Endothelial cell of umbilical vein (primary cell): ENCODE measurements around the gene PTPN14. TPM values are rescaled to one million over a fixed set of nuclear protein-coding genes. Genes with fewer than 3 reads are reported as not detected.

ENCODE experiments used
- BruUV-seq: library from RNA; stranded (reverse); fragments of 400-500 nt; replicated peaks from 2 replicates; lab custom pipeline; 2021; lab: Mats Ljungman, UMichigan
- CTCF ChIA-PET: fragments of 300-600, 350-600 bp; sonication (Branson Sonifier 250); formaldehyde crosslinking; loops from one replicate; lab custom pipeline; 2021; ENCODE audit warnings: antibody characterized with exemption, inconsistent platforms; lab: Charles Lee
- POLR2A ChIA-PET: fragments of 300-600, 350-600 bp; sonication (Branson Sonifier 250); formaldehyde crosslinking; loops from one replicate; lab custom pipeline; 2021; ENCODE audit warnings: antibody characterized with exemption, inconsistent platforms; lab: Charles Lee
- DNase-seq: peaks from one replicate; pipeline ENCODE4 v3.0.0-alpha.2; 2011; ENCODE audit warnings: low read depth, low spot score
- FAIRE-seq: peaks from 2 replicates; lab custom pipeline; 2011; peaks lifted over from hg19 to GRCh38; lab: Jason Lieb, UNC
- H2AFZ ChIP-seq: 2 replicates; pipeline ENCODE4 v1.6.0; 2012; ENCODE audit warnings: low read depth, low read length, control low read depth, inconsistent platforms
- H3K27ac ChIP-seq: 2 replicates; pipeline ENCODE4 v1.5.1; 2011; ENCODE audit warnings: low read depth, mild to moderate bottlenecking, control low read depth, low read length, moderate library complexity; ENCODE audit not compliant: insufficient read depth
- H3K27me3 ChIP-seq, 2 experiments: 2 replicates each; pipeline versions ENCODE4 v1.6.0 to v1.6.1; 2011; ENCODE audit warnings: low read length in 2 of 2, mixed read lengths in 1 of 2; ENCODE audit not compliant: control insufficient read depth in 2 of 2, insufficient read depth in 2 of 2
- H3K36me3 ChIP-seq, 2 experiments: 2 replicates in 1 of 2; 3 replicates in 1 of 2; pipeline ENCODE4 v1.5.1; 2011; ENCODE audit warnings: low read length in 2 of 2, mild to moderate bottlenecking in 1 of 2, moderate library complexity in 1 of 2; ENCODE audit not compliant: control insufficient read depth in 2 of 2, insufficient read depth in 2 of 2; ENCODE audit errors: extremely low read depth in 1 of 2
- H3K4me1 ChIP-seq: 3 replicates; pipeline ENCODE4 v1.5.1; 2011; ENCODE audit warnings: mild to moderate bottlenecking, low read length; ENCODE audit not compliant: control insufficient read depth, insufficient read depth; ENCODE audit errors: extremely low read depth
- H3K4me2 ChIP-seq: 2 replicates; pipeline ENCODE4 v1.6.1; 2011; ENCODE audit warnings: low read length, control low read depth, mixed read lengths; ENCODE audit not compliant: insufficient read depth
- H3K4me3 ChIP-seq, 3 experiments: fragments of 200-600 bp in 1 of 3; sonication (generic), shearing (Covaris generic) in 1 of 3; replicated peaks in 1 of 3; 2 replicates each; pipeline ENCODE4 v1.5.1; 2011 to 2016; ENCODE audit warnings: control low read depth in 3 of 3, low read length in 3 of 3, mild to moderate bottlenecking in 2 of 3, inconsistent platforms in 1 of 3, low read depth in 1 of 3, moderate library complexity in 1 of 3; ENCODE audit not compliant: insufficient read depth in 1 of 3
- H3K79me2 ChIP-seq: 2 replicates; pipeline ENCODE4 v1.6.0; 2012; ENCODE audit warnings: low read length, inconsistent platforms; ENCODE audit not compliant: control insufficient read depth, insufficient read depth
- H3K9ac ChIP-seq: replicated peaks from 2 replicates; pipeline ENCODE3; 2011; ENCODE audit warnings: low read length, control low read depth; ENCODE audit not compliant: insufficient read depth; ENCODE audit errors: extremely low read depth
- H3K9me1 ChIP-seq: replicated peaks from 3 replicates; pipeline ENCODE4 v1.6.0; 2011; ENCODE audit warnings: mild to moderate bottlenecking, low read length; ENCODE audit not compliant: control insufficient read depth, insufficient read depth; ENCODE audit errors: extremely low read depth
- H3K9me3 ChIP-seq: replicated peaks from 2 replicates; pipeline ENCODE4 v1.5.1; 2012; ENCODE audit warnings: low read length, inconsistent platforms; ENCODE audit not compliant: control insufficient read depth, insufficient read depth
- H4K20me1 ChIP-seq: replicated peaks from 2 replicates; pipeline ENCODE3; 2011; ENCODE audit warnings: mild to moderate bottlenecking, low read length; ENCODE audit not compliant: control insufficient read depth, insufficient read depth; ENCODE audit errors: extremely low read depth
- CTCF ChIP-seq, 2 donors: IDR thresholded peaks; 1 replicate in 1 of 2; 2 replicates in 1 of 2; pipeline ENCODE4 v1.5.1; 2011; ENCODE audit warnings: low read length in 2 of 2, mild to moderate bottlenecking in 2 of 2, moderate library complexity in 2 of 2, control low read depth in 1 of 2, inconsistent platforms in 1 of 2, low read depth in 1 of 2; ENCODE audit not compliant: insufficient read depth in 1 of 2; ENCODE audit errors: extremely low read depth in 1 of 2
- EZH2 ChIP-seq: IDR thresholded peaks from 2 replicates; pipeline ENCODE4 v1.6.1; 2012; ENCODE audit warnings: borderline replicate concordance, low read depth, mild to moderate bottlenecking, moderate library complexity, low read length, inconsistent platforms; ENCODE audit not compliant: severe bottlenecking
- FOS ChIP-seq: IDR thresholded peaks from 2 replicates; pipeline ENCODE4 v1.6.1; 2011; ENCODE audit warnings: mild to moderate bottlenecking, low read length, moderate library complexity, borderline replicate concordance; ENCODE audit not compliant: insufficient read depth
- GATA2 ChIP-seq: IDR thresholded peaks from 2 replicates; pipeline ENCODE4 v1.7.0; 2011; ENCODE audit warnings: low read depth, mild to moderate bottlenecking, moderate library complexity, mixed read lengths, low read length; ENCODE audit not compliant: insufficient read length, insufficient read depth
- JUN ChIP-seq: IDR thresholded peaks from 2 replicates; pipeline ENCODE4 v1.6.1; 2011; ENCODE audit warnings: borderline replicate concordance, low read depth; ENCODE audit not compliant: insufficient read length, insufficient read depth
- MYC ChIP-seq: IDR thresholded peaks from one replicate; pipeline ENCODE4 v1.6.1; 2011; ENCODE audit warnings: mild to moderate bottlenecking, low read depth, low read length
- POLR2A ChIP-seq: IDR thresholded peaks from 2 replicates; pipeline ENCODE4 v1.6.1; 2012; ENCODE audit warnings: low read depth, mild to moderate bottlenecking, control low read depth, low read length
- dilution Hi-C: fragments of 300-500 bp; cut with MboI; formaldehyde crosslinking; loops from one replicate; pipeline ENCODE4 v1.15.0; 2019; ENCODE audit warnings: low sequenced_read_pairs; ENCODE audit not compliant: extremely low pct_ligation_motif_present
- intact Hi-C: fragments of 100-400 bp; cut with micrococcal nuclease; formaldehyde crosslinking; loops from one replicate; pipeline ENCODE4 v1.10.0; 2022
- polyA plus RNA-seq, 4 experiments: library from polyadenylated mRNA; depleted of rRNA in 3 of 4; stranded (reverse) in 3 of 4; unstranded in 1 of 4; fragments of >200 nt; gene quantifications; 2 replicates each; pipeline versions ENCODE4 v1.2.1 to v1.2.3, GENCODE V29; 2011 to 2012; ENCODE audit warnings: missing spikeins in 1 of 4
- total RNA-seq: library from RNA; stranded (reverse); gene quantifications from 2 replicates; pipeline ENCODE4 v1.2.3, GENCODE V29; 2021

PTPN14 gene
- total and polyA plus RNA-seq, 2 donors (not counting 3 experiments of a cell fraction or from before 2014, with no cell fraction given): 18.5 to 93.0 TPM

- H3K4me2 ChIP-seq: peak overlapping the region; percentile 53
These were observed 98.2 kb downstream of the PTPN14 start for GRCh38 chr1:214453109-214453722.

GRCh38 chr1:214452152-214452784 is 99.1 kb downstream of the PTPN14 start:
- no peaks in the 10 kb centered on the region for H3K9me1 ChIP-seq
- ChIA-PET POLR2A (interaction anchor here (1.4 kb wide), 1 partner anchor 100 kb away, joined by 3 read pairs; the partner anchor contains the start of gene PTPN14), CTCF (interaction anchor here (0.9 to 2.2 kb wide), 6 partner anchors 7 to 191 kb away, joined by 3 to 10 read pairs (median 3); no protein-coding TSS in a partner anchor)
- peak overlapping the region; percentile 73 for H3K27ac ChIP-seq
- no peak overlapping the region for H3K4me3 ChIP-seq
- no peaks in the 10 kb centered on the region for H3K9me3 ChIP-seq
- FAIRE-seq: no peak
- H3K4me1 ChIP-seq: peaks cover 64% of the 10 kb centered on the region
- no peak overlapping the region for H2AFZ ChIP-seq
- no peak overlapping the region for H3K9ac ChIP-seq
- H3K27me3 ChIP-seq: no peaks in the 10 kb centered on the region
- intact Hi-C loops (no loop called here), dilution Hi-C loops (no loop called here)
- BruUV-seq: no TSS peak
- H3K36me3 ChIP-seq: peaks cover 0 to 3% of the 10 kb centered on the region in 2 experiments
- no peaks in the 10 kb centered on the region for H4K20me1 ChIP-seq
- peaks cover 74% of the 10 kb centered on the region for H3K79me2 ChIP-seq
- H3K4me2 ChIP-seq: peak overlapping the region; percentile 53
- DNase-seq: no peak
- TF ChIP-seq POLR2A: no peak
- TF ChIP-seq MYC: no peak
- peak in 1 of 2 donors; percentile 12 for TF ChIP-seq CTCF (IDR thresholded peaks at IDR 0.05; ENCODE audit: extremely low read depth in 1 of 2, insufficient read depth in 1 of 2, low read depth in 1 of 2, low read length in 2 of 2)
- TF ChIP-seq GATA2: no peak
- no peak for TF ChIP-seq FOS

More at GRCh38 chr1:214453109-214453722, 98.2 kb downstream of the PTPN14 start:
- Histone ChIP-seq H3K79me2 (peaks cover 82% of the 10 kb centered on the region), H3K4me1 (peaks cover 57% of the 10 kb centered on the region), H4K20me1 (no peaks in the 10 kb centered on the region), H3K27ac (peak overlapping the region; percentile 94), H3K9ac (no peak overlapping the region), H3K4me3 (no peak overlapping the region), H2AFZ (no peak overlapping the region), H3K9me3 (no peaks in the 10 kb centered on the region), H3K27me3 (no peaks in the 10 kb centered on the region), H3K9me1 (no peaks in the 10 kb centered on the region), H3K36me3 (peaks cover 0 to 3% of the 10 kb centered on the region in 2 experiments)
- TF ChIP-seq POLR2A: no peak
- peak; percentile 61 for TF ChIP-seq FOS
- TF ChIP-seq JUN: peak; percentile 39
- TF ChIP-seq EZH2: no peak
- BruUV-seq: TSS peak; percentile 89
- FAIRE-seq (peak; percentile 85), DNase-seq (peak; percentile 80)
- dilution Hi-C loops (no loop called here), intact Hi-C loops (loop anchor here (1.0 kb wide), 2 partner anchors 49 to 94 kb away; no protein-coding TSS in a partner anchor)
- ChIA-PET POLR2A (interaction anchor here (1.1 to 1.4 kb wide), 2 partner anchors 25 to 99 kb away, joined by 3 read pairs; partner anchors contain the start of gene PTPN14), CTCF (interaction anchor here (0.9 to 2.2 kb wide), 10 partner anchors 8 to 192 kb away, joined by 3 to 10 read pairs (median 4); partner anchors contain the start of gene PTPN14)
